Suppressor macrophage treated with lipopolysaccharide for 4 hours (primary cell): Measurements from ENCODE around the gene GCSH.
A peak's percentile ranks its signal among the peaks of the same experiment; 100 is the strongest.

Experiments used
- DNase-seq: peaks from one replicate; pipeline ENCODE4 v3.0.0-alpha.2; 2020

The GCSH gene

DNA sequence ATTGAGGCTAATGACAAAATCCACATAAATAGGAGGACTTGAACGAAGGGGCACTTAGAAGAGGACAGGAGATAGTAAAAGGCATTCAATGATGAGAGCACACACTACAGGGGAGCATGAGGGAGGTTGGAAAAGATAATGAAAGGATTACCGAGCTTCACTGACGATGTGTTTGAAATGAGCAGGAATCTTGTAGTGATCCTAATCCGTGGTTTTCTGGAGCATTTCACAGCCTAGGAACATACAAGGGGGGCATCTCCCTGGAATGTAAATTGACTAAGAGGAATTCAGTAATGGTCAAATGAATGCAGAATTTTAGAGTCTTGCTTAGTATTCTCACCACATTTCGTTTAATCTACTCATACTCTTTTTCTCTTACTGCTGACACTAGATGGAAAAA lies 55.4 kb downstream of the GCSH start:
- no peak for DNase-seq

GRCh38 chr16:81040131-81040530 lies 56.1 kb downstream of the GCSH start:
- DNase-seq, result no peak

GRCh38 chr16:81036751-81037350 lies 59.3 kb downstream of the GCSH start:
- peak; percentile 56 for DNase-seq

DNA sequence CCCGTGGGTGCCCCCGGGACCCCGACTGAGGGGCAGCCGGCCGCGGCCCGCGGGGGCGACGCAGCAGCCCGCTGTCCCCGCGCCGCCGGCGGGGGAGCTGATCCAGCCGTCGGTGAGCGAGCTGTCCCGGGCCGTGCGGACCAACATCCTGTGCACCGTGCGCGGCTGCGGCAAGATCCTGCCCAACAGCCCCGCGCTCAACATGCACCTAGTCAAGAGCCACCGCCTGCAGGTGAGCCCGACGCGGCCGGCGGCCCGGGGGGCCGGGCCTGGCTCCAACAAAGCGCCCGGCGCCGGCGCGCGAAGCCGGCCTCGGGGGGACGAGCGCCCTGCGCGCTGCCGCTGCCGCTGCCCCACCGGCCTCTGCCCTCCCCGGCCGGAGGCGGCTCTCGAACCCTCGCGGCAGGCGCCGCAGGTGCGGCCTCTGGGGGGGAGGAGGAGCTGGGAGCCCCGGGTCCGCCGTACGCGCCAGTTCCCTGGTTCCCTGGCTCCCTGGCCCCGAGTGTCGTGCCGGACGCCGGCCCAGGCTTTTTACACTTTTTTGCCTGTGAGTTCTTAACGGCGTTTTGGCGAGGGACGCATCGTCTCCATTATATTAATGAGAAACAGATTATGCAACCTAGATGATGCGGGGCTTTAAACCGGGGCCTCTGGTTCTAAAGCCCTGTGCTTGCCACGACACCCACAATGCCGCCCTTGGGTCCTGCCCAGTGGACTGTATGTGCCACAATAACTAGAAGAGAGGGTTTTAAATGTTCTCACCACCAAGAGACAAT lies 60.0 kb downstream of the GCSH start:
- peak; percentile 13 for DNase-seq

DNA sequence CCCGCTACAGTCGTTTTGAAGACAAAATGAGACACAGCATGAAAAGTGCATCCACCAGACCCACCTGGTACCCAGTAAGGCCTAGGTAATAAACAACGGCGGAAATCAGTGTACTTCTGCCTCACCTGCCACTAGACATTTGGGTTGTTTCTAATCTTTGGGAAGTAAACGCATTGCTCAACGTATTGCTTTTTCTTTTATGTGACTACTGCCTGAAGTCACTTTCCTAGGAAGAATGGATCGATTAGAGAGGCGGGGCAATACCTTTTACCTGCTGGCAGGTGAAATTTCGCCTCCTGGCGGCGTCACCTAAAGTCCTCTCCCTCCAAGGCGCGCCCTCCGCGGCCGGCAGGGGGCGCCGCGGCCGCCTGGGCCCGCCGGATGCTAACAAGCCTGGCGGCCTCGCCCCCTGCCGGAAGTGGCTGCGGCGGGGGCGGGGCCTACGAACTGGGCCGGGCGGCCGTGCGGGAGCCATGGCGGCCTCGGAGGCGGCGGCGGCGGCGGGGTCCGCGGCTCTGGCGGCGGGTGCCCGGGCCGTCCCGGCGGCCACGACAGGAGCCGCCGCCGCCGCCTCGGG lies 60.7 kb downstream of the GCSH start, which contains the start of gene ATMIN:
Gene ATMIN, plus strand, starts transcription at position 445 of the 577 bp plus-strand sequence. Its CDS starts 29 bp downstream, at position 474.
- DNase-seq, result peak; percentile 97
